Esophagus squamous epithelium (tissue), 5 donors: ENCODE results near the gene WASHC2C. TPM values are rescaled to one million over a fixed set of nuclear protein-coding genes. Genes with fewer than 3 reads are reported as not detected.
"Not testable (repeated sequence)": the region's sequence is repeated elsewhere in the genome, so short reads cannot be mapped to it uniquely, and the experiment has no call there.

Experiments
- DNase-seq: peaks from one replicate; lab custom pipeline; 2025; lab: John Stamatoyannopoulos, UW
- H3K27ac ChIP-seq, 4 donors: fragments of 200-600 bp; sonication (generic); one replicate each; pipeline ENCODE4 v1.5.1; 2016 to 2019; ENCODE audit warnings: mild to moderate bottlenecking in 1 of 4
- H3K27me3 ChIP-seq, 4 donors: fragments of 200-600 bp; sonication (generic); 1 replicate in 3 of 4; 2 replicates in 1 of 4; pipeline versions ENCODE4 v1.5.1 to v1.6.0; 2017 to 2021; ENCODE audit warnings: antibody characterized with exemption in 1 of 4
- H3K36me3 ChIP-seq, 3 donors: fragments of 200-600 bp; sonication (generic); one replicate each; pipeline ENCODE4 v1.5.1; 2016 to 2019
- H3K4me1 ChIP-seq, 3 donors: fragments of 200-600 bp; sonication (generic); one replicate each; pipeline ENCODE4 v1.5.1; 2017 to 2019
- H3K4me3 ChIP-seq, 4 donors: fragments of 200-600 bp; sonication (generic); 1 replicate in 3 of 4; 2 replicates in 1 of 4; pipeline ENCODE4 v1.5.1; 2016 to 2019; ENCODE audit warnings: mild to moderate bottlenecking in 2 of 4, moderate library complexity in 1 of 4
- H3K9me3 ChIP-seq, 3 donors: fragments of 200-600 bp; sonication (generic); one replicate each; pipeline ENCODE4 v1.5.1; 2016 to 2019
- CTCF ChIP-seq, 6 experiments: fragments of 450-650 bp in 4 of 6; fragments of 200-600 bp in 2 of 6; sonication (generic) in 2 of 6; IDR thresholded peaks; one replicate each; pipeline ENCODE4 v1.5.1; 2016 to 2019; ENCODE audit warnings: antibody characterized with exemption in 6 of 6, mild to moderate bottlenecking in 4 of 6, moderate library complexity in 4 of 6
- WGBS, 2 donors: methylation state at CpG; one replicate each; pipeline ENCODE4 v1.1.5; 2018; 5-methylcytosine and 5-hydroxymethylcytosine counted together
- intact Hi-C: fragments of 100-400 bp; cut with DNase I; formaldehyde crosslinking; loops from one replicate; pipeline ENCODE4 v1.15.0; 2022
- small RNA-seq, 4 donors: library from RNA; depleted of rRNA; stranded (forward); fragments of <200 nt; gene quantifications; one replicate each; pipeline ENCODE3, GENCODE V24; 2016
- total RNA-seq, 4 donors: library from RNA; depleted of rRNA; stranded (reverse); fragments of >200 nt; gene quantifications; one replicate each; pipeline ENCODE4 v1.1.0, GENCODE V29; 2016
- donor health status: DM: yes; HTN: yes; CAD: no.

WASHC2C gene
- total RNA-seq, 4 donors from 2014 or later: 18.9 to 30.1 (median 19.7) TPM

GRCh38 chr10:45819552-45819951, 92.5 kb downstream of the WASHC2C start:
- Histone ChIP-seq H3K4me1 (no peaks in the 10 kb centered on the region), H3K9me3 (no peaks in the 10 kb centered on the region), H3K4me3 (no peak overlapping the region), H3K27ac (no peak overlapping the region), H3K27me3 (no peaks in the 10 kb centered on the region), H3K36me3 (no peaks in the 10 kb centered on the region)
- intact Hi-C loops: no loop called here
- no peak for DNase-seq
- TF ChIP-seq CTCF (IDR thresholded peaks at IDR 0.05): no peak
- 62 to 70% methylated on average over 9 of the region's 9 CpGs for WGBS, 2 donors

GRCh38 chr10:45820107-45820830, 93.2 kb downstream of the WASHC2C start:
- WGBS, 2 donors: 70 to 72% methylated on average over 6 of the region's 6 CpGs
- intact Hi-C loops, DNase-seq: not testable (repeated sequence)

GRCh38 chr10:45822918-45823317, 95.9 kb downstream of the WASHC2C start:
- H3K27ac ChIP-seq, H3K4me3 ChIP-seq, H3K4me1 ChIP-seq, H3K9me3 ChIP-seq, H3K27me3 ChIP-seq, H3K36me3 ChIP-seq, DNase-seq, intact Hi-C loops: not testable (repeated sequence)
- WGBS, 2 donors: 51 to 100% methylated on average over 1 to 2 of the region's 2 CpGs

More at GRCh38 chr10:45820107-45820830, 93.2 kb downstream of the WASHC2C start:
- H3K27ac ChIP-seq, H3K27me3 ChIP-seq, H3K4me1 ChIP-seq, H3K36me3 ChIP-seq, H3K9me3 ChIP-seq, H3K4me3 ChIP-seq: not testable (repeated sequence)

Small RNA genes lying within 50 kb of the gene (small RNA-seq; reads per million reads assigned to genes)
- 0 reads per million in 4 donors for gene AC012044.1

Other genes with a start within 250 kb of the WASHC2C start
- gene ZFAND4, start 54.5 kb upstream of the WASHC2C start, total RNA-seq: 10 to 100 TPM in 1 of 4 donors, 1 to 10 TPM in 3; 5.0 to 15.3 (median 7.9) TPM
- gene AGAP4, start 120.2 kb downstream of the WASHC2C start, total RNA-seq: 10 to 100 TPM in 2 of 4 donors, 1 to 10 TPM in 2; 2.3 to 12.1 (median 8.4) TPM
- 10 to 100 TPM; 43.1 to 80.5 (median 54.6) TPM for gene TIMM23, start 245.2 kb downstream of the WASHC2C start, total RNA-seq